Stomach (tissue), 4 donors: ENCODE results near the gene UBB.
"Not testable (repeated sequence)": the region's sequence is repeated elsewhere in the genome, so short reads cannot be mapped to it uniquely, and the experiment has no call there.

Experiments used
- CTCF ChIP-seq, 7 experiments: fragments of 450-650 bp in 4 of 7; fragments of 200-600 bp in 3 of 7; sonication (generic) in 3 of 7; IDR thresholded peaks; one replicate each; pipeline ENCODE4 v1.5.1; 2016 to 2019; ENCODE audit warnings: antibody characterized with exemption in 7 of 7, control low read depth in 2 of 7, mild to moderate bottlenecking in 1 of 7
- EP300 ChIP-seq: sonication (generic); formaldehyde crosslinking; IDR thresholded peaks from one replicate; pipeline ENCODE4 v1.6.1; 2017; ENCODE audit warnings: antibody characterized with exemption
- POLR2A ChIP-seq, 4 donors: fragments of 450-650 bp; IDR thresholded peaks; one replicate each; pipeline ENCODE4 v1.6.1; 2016; ENCODE audit warnings: antibody characterized with exemption in 4 of 4, control low read depth in 2 of 4, mild to moderate bottlenecking in 1 of 4, moderate library complexity in 1 of 4
- POLR2AphosphoS5 ChIP-seq, 3 donors: sonication (generic); formaldehyde crosslinking; IDR thresholded peaks; one replicate each; pipeline ENCODE4 v1.6.1; 2016; ENCODE audit warnings: antibody characterized with exemption in 3 of 3

DNA sequence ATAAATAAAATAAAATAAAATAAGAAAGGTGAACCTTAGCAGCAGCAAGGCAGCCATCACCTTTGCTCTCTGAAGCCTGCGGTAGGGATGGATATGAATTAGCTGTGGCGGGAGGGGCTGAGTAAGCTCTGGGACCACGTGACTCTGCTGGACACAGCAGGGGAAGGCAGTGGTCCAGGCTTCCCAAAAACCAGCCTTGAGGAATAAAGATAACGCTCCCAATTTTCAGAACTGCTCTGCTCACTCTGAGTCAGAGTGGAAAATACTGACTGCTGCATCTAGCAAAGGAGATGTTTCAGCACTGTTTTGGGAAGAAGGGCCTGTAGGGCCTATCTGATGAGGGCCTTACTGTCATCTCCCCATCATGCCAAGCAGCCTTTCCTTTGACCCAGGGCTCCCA lies 15.0 kb downstream of the UBB start:
- TF ChIP-seq CTCF (IDR thresholded peaks at IDR 0.05); POLR2AphosphoS5 (IDR thresholded peaks at IDR 0.05); POLR2A (IDR thresholded peaks at IDR 0.05); EP300: not testable (repeated sequence)
